Activated CD8-positive, alpha-beta memory T cell treated with anti-CD3 and anti-CD28 coated beads, Interleukin-2, amount 50 U/mL, for 48 hours (primary cell): Measurements from ENCODE around the gene SEMA6D.

Experiments used
- DNase-seq: peaks from one replicate; pipeline ENCODE4 v3.0.0-alpha.2; 2020

SEMA6D gene

GRCh38 chr15:47792231-47792630 lies 74.9 kb downstream of the SEMA6D start:
- no peak for DNase-seq

- DNase-seq: no peak
Observed at GRCh38 chr15:47794252-47794914, 77.1 kb downstream of the SEMA6D start.

- DNase-seq: no peak
Observed at GRCh38 chr15:47795864-47796263, 78.6 kb downstream of the SEMA6D start.

- DNase-seq: no peak
Observed at GRCh38 chr15:47796339-47796738, 79.0 kb downstream of the SEMA6D start.

- no peak for DNase-seq
Observed at GRCh38 chr15:47796830-47797229, 79.5 kb downstream of the SEMA6D start.

- no peak for DNase-seq
Observed at GRCh38 chr15:47801522-47801921, 84.2 kb downstream of the SEMA6D start.

GRCh38 chr15:47802216-47802615 lies 84.9 kb downstream of the SEMA6D start:
- DNase-seq: no peak

GRCh38 chr15:47803767-47804166 lies 86.5 kb downstream of the SEMA6D start:
- no peak for DNase-seq

- DNase-seq: no peak
Observed at GRCh38 chr15:47804733-47805132, 87.4 kb downstream of the SEMA6D start.

- no peak for DNase-seq
Observed at GRCh38 chr15:47806008-47806407, 88.7 kb downstream of the SEMA6D start.

GRCh38 chr15:47811172-47811571 lies 93.9 kb downstream of the SEMA6D start:
- no peak for DNase-seq

- no peak for DNase-seq
Observed at GRCh38 chr15:47812470-47812999, 95.2 kb downstream of the SEMA6D start.

GRCh38 chr15:47813748-47814384 lies 96.6 kb downstream of the SEMA6D start:
- no peak for DNase-seq

- no peak for DNase-seq
Observed at GRCh38 chr15:47814620-47815019, 97.3 kb downstream of the SEMA6D start.

- DNase-seq: no peak
Observed at GRCh38 chr15:47817969-47818548, 100.8 kb downstream of the SEMA6D start.

- no peak for DNase-seq
Observed at GRCh38 chr15:47819158-47819557, 101.9 kb downstream of the SEMA6D start.

GRCh38 chr15:47820057-47820746 lies 102.9 kb downstream of the SEMA6D start:
- no peak for DNase-seq

GRCh38 chr15:47820747-47821319 lies 103.5 kb downstream of the SEMA6D start:
- no peak for DNase-seq

- DNase-seq: no peak
Observed at GRCh38 chr15:47822048-47822447, 104.7 kb downstream of the SEMA6D start.
